ENCODE results near the gene PTPRN2. TPM values are rescaled to one million over a fixed set of nuclear protein-coding genes. Genes with fewer than 3 reads are reported as not detected.

Gene PTPRN2
- total and polyA plus RNA-seq, 9 of the 15 experiments (the other 6 are each of a cell fraction or from before 2014, with no cell fraction given): not detected

- CTCF ChIA-PET (ENCODE audit: low intra/inter-chr PET ratio): no interaction called here
- in situ Hi-C loops (cut with MboI): no loop called here
- no peak overlapping the region for H3K4me2 ChIP-seq (ENCODE audit: insufficient read depth, low read length)
- ATAC-seq (no peak), DNase-seq (ENCODE audit: extremely low read depth in 1 of 4, low spot score in 3 of 4) (no peak), FAIRE-seq (no peak)
- no TSS peak for BruUV-seq (replicated peaks)
- H2AFZ ChIP-seq (ENCODE audit: low read depth, low read length): no peak overlapping the region
- no peak overlapping the region for H3K9ac ChIP-seq (ENCODE audit: insufficient read depth in 1 of 2, low read depth in 2 of 2, low read length in 2 of 2)
- H3K36me3 ChIP-seq (ENCODE audit: control insufficient read depth, insufficient read depth, low read length): no peaks in the 10 kb centered on the region
- no peak for TF ChIP-seq BACH1 (tag; IDR thresholded peaks at IDR 0.05)
- no peak for TF ChIP-seq GATAD2A (IDR thresholded peaks at IDR 0.05)
- no peak for TF ChIP-seq ZMIZ1 (IDR thresholded peaks at IDR 0.05; ENCODE audit: low read depth in 2 of 2, low read length in 2 of 2)
- no peak for TF ChIP-seq HDAC1 (IDR thresholded peaks at IDR 0.05)
- no peak for TF ChIP-seq LARP7 (IDR thresholded peaks at IDR 0.05)
- no peak for TF ChIP-seq HDAC6 (IDR thresholded peaks at IDR 0.05; ENCODE audit: low read depth, low read length)
- TF ChIP-seq ZNF778 (CRISPR knock-in tag; IDR thresholded peaks at IDR 0.05): no peak
- TF ChIP-seq CHD4 (IDR thresholded peaks at IDR 0.05; ENCODE audit: insufficient read depth, insufficient replicate concordance, low read depth, low read length, poor library complexity, severe bottlenecking): no peak
- TF ChIP-seq ELF4 (CRISPR knock-in tag; IDR thresholded peaks at IDR 0.05): no peak
- TF ChIP-seq NFRKB (IDR thresholded peaks at IDR 0.05; ENCODE audit: low read depth): no peak
- peaks cover 0 to 6% of the 10 kb centered on the region in 2 experiments; a peak in 1 of 5 replicates for H3K4me1 ChIP-seq (replicated peaks in 1 of 2; ENCODE audit: control insufficient read depth in 2 of 2, insufficient read depth in 2 of 2, low read length in 2 of 2)
- H3K9me3 ChIP-seq (replicated peaks; ENCODE audit: control insufficient read depth, insufficient read depth, low read depth, low read length): 0 out of 2 replicates have a peak, but pooled peaks cover 2% of the 10 kb centered on the region
- POLR2A ChIA-PET: interaction anchor here (0.6 kb wide), 1 partner anchor 463 kb away, joined by 3 read pairs; no protein-coding TSS in a partner anchor
- intact Hi-C loops (cut with micrococcal nuclease): no loop called here
- WGBS (ENCODE audit: insufficient coverage, low coverage, missing lambda C conversion rate): 2% methylated on average over 9 of the region's 9 CpGs
- H3K27ac ChIP-seq (ENCODE audit: extremely low read depth, low read depth, low read length): no peak overlapping the region
- H3K27me3 ChIP-seq (ENCODE audit: control insufficient read depth in 2 of 2, insufficient read depth in 2 of 2, low read length in 2 of 2): peaks cover 42 to 68% of the 10 kb centered on the region in 2 experiments; a peak in 4 of 5 replicates
- H3K9me1 ChIP-seq (ENCODE audit: control insufficient read depth, insufficient read depth, low read length): no peaks in the 10 kb centered on the region
- no peaks in the 10 kb centered on the region for H3K79me2 ChIP-seq (ENCODE audit: control insufficient read depth, insufficient read depth, low read length)
- no peak overlapping the region for H3K4me3 ChIP-seq
- H4K20me1 ChIP-seq (replicated peaks; ENCODE audit: control insufficient read depth, insufficient read depth, low read length): peaks cover 3% of the 10 kb centered on the region; the same call in 1 of the 2 replicates
Measured at GRCh38 chr7:158520825-158521224, 66.8 kb downstream of the PTPRN2 start.
